Activated CD4-positive, alpha-beta T cell treated with anti-CD3 and anti-CD28 coated beads, Interleukin-10, Interleukin-2, amounts not matched to agents 100 ng/mL and 50 ng/mL, durations not matched to agents 16 hours and 8 hours (primary cell): ENCODE data around the gene NID2.

Experiments
- DNase-seq: peaks from one replicate; pipeline ENCODE4 v3.0.0-alpha.2; 2020

Gene NID2

GRCh38 chr14:52051871-52052270 lies 17.0 kb downstream of the NID2 start:
- DNase-seq, result no peak

- DNase-seq, result no peak
Observed at GRCh38 chr14:52051251-52051650, 17.6 kb downstream of the NID2 start.

DNA sequence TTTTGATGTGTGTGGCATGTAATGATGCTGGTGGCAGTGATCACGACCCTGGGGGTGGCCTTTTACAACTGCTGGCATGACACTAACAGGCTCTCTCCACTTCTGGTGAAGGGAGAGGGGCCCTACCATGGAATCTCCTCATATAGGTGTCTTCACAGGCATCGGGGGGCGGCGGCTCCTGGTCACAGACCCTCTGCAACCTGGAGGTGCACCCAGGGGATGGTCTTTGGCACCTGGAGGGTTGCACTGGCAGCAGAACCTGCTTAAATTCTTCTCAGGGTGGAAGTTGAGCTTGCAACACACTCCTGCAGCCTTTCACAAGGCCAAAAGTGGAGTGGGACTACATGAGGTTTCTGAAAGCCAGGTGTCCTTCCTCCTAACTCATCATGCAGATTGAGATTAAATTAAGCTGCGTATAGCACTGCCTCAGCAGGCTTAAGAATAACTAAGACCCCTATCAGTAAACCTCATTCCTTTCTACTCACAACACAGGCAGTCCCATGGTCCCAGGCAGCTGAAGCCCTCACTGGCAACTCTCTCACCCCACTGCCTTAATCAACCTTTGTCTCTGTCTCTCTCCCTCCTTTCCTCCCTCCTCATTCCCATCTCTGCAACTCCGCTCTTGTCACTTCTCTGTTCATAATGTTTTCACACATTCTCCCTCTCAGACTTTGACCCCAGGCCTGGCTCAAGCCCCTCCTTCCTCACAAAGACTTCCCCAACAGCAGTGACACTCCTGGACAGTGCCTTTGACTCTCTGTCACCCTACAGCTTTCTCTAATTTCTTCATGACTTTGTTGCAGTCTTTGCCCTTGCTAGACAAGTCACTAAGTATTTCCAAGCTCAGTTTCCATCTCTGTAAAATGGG lies 18.9 kb downstream of the NID2 start:
- no peak for DNase-seq

GRCh38 chr14:52049271-52049670 lies 19.6 kb downstream of the NID2 start:
- DNase-seq, result no peak

DNA sequence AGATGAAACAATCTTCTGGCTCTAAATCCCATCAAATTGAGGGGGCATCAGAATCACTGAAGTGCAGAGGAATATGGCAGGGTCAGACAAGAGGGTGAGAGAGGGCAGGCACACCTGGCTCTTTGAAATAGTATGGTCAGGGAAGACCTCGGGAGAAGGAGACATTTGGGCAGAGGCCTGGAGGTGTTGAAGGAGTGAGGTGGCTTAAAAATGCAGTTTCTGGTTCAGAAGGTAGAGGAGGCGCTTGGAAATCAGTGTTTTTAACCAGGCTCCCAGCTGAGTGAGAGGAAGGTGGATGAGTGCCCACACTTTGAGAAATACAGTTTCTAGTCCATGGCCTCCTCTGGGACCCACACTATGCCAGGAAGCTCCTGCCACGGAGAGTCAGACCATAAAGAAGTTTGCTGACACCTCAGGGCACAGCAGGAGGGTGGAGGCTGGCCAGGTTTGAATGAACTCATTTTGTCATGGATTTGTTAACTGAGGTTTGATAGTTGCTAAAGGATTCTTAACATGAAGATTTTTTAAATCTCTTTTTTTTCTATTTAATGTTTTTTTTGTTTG lies 20.1 kb downstream of the NID2 start:
- DNase-seq, result no peak

DNA sequence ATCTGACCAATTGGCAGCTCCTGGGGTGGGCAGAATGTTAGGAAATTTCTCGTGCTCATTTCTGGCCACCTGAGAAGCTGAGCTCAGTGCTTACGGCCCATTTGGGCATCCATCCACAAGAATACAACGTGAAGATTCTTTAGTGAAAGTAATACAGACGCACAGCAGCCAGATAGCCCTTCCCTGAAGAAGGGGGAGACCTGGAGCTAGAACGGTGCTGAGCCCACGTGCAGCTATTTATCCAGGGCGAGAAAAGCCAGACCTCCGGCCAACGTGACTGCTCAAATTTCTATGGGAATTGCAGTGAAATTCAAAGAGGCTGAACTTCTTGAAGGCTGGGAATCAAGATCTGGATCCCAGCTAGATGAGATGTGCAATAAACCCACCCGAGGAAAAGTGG lies 20.7 kb downstream of the NID2 start:
- no peak for DNase-seq

GRCh38 chr14:52046376-52046917 lies 22.4 kb downstream of the NID2 start:
- DNase-seq, result no peak

DNA sequence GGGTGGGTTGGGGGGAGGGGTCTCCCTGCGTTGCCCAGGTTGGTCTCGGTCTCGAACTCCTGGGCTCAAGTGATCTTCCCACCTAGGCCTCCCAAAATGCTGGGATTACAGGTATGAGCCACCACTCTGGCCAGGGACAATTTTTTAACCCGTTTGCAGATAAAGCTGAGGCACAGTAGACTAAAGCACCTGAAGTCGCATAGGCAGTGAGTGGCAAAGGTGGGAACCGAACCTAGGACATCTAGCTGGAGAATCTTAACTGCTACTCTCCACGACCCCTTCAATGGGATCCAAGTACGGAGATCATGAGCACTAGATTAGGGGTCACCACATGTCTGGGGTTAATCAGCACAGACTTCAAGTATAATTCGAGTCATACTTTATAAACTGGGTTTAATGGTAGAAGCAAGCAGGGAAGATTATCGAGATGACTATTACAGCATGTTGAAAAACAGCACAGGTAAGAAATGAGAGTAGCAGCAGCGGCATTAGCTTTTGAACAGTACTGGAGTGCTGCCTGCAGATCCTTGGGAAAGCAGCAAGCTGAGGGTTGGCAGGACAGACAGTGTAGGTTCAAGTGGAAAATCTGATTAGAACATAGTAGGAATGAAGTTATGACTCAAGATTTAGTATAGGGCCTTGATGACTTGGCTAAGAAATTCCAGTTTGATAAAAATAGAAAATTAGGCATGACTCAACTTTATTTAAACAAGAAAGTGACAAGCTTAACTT lies 23.9 kb downstream of the NID2 start:
- no peak for DNase-seq

DNA sequence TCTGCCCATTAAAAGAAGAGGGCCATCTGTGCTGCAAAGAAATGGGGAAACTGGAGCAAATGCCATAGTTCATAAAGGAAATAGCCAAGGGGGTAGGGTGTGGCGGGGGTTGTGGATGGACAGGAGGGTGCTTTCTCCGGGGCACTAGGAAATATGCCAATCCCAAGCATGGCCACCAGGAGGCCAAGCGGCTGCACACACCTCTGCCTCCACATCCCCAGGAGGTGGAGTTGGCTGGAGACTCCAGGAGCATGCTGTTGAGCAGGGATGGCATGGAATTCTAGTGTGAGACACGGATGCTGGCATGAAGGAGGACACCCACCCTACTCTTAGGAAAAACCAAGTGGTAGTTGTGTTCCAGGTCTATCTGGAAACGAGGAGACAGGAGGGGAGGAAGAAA lies 25.2 kb downstream of the NID2 start:
- peak; percentile 17 for DNase-seq

GRCh38 chr14:52042371-52043289 lies 26.2 kb downstream of the NID2 start:
- no peak for DNase-seq

GRCh38 chr14:52040598-52040997 lies 28.3 kb downstream of the NID2 start:
- no peak for DNase-seq

GRCh38 chr14:52039124-52039815 lies 29.6 kb downstream of the NID2 start:
- DNase-seq, result no peak

- no peak for DNase-seq
Observed at GRCh38 chr14:52033101-52033642, 35.7 kb downstream of the NID2 start.

- no peak for DNase-seq
Observed at GRCh38 chr14:52032204-52032801, 36.6 kb downstream of the NID2 start.

GRCh38 chr14:52031781-52032180 lies 37.1 kb downstream of the NID2 start:
- DNase-seq, result no peak

GRCh38 chr14:52029881-52030280 lies 39.0 kb downstream of the NID2 start:
- DNase-seq, result no peak

- no peak for DNase-seq
Observed at GRCh38 chr14:52026901-52027300, 42.0 kb downstream of the NID2 start.

- no peak for DNase-seq
Observed at GRCh38 chr14:52026017-52026660, 42.7 kb downstream of the NID2 start.

DNA sequence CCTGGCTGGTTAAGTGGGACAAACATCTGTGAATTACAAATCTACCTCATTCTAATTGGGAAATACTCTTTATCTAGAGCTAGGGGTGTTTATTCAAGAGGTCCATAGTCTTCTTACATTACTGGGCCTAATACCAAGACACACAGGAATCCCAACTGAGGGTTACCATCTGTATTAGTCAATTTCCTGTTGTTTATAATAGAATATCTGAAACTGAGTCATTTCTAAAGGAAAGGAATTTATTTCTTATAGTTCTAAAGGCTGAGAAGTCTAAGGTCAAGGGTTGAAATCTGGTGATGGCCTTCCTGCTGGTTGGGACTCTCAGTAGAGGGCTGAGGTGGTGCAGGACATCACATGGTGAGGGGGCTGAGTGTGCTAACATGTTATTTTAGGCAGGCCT lies 43.5 kb downstream of the NID2 start:
- no peak for DNase-seq

- DNase-seq, result no peak
Observed at GRCh38 chr14:52023518-52023917, 45.3 kb downstream of the NID2 start.
